Smooth muscle cell of bladder (primary cell): ENCODE results near the gene ERVV-1. TPM values are rescaled to one million over a fixed set of nuclear protein-coding genes. Genes with fewer than 3 reads are reported as not detected.

Experiments
- total RNA-seq: library from RNA; depleted of rRNA; stranded (reverse); fragments of >200 nt; gene quantifications from 2 replicates; pipeline ENCODE4 v1.2.3, GENCODE V29; 2014

ERVV-1 gene
- under 0.01 TPM in 1 of 2 replicates, not detected in the other for total RNA-seq

GRCh38 chr19:53013621-53014020, at the start of gene ERVV-1:
ERVV-1 (plus strand) TSS chr19:53013921; CDS start chr19:53014091, 170 bp downstream.

Other genes starting within 250 kb of the ERVV-1 start
- 2.4 and 3.0 TPM in 2 replicates for gene ZNF600, start 227.1 kb upstream of the ERVV-1 start, total RNA-seq
- 12.4 and 13.2 TPM in 2 replicates for gene ZNF28, start 192.3 kb upstream of the ERVV-1 start, total RNA-seq
- 29.7 and 30.0 TPM in 2 replicates for gene ZNF468, start 156.3 kb upstream of the ERVV-1 start, total RNA-seq
- 8.1 and 10.1 TPM in 2 replicates for gene ZNF320, start 116.3 kb upstream of the ERVV-1 start, total RNA-seq
- 3.6 and 3.7 TPM in 2 replicates for gene ZNF888, start 90.5 kb upstream of the ERVV-1 start, total RNA-seq
- 9.5 and 11.3 TPM in 2 replicates for gene ZNF816, start 51.0 kb upstream of the ERVV-1 start, total RNA-seq
- under 0.01 TPM in 1 of 2 replicates, not detected in the other for gene ERVV-2, start 30.8 kb downstream of the ERVV-1 start, total RNA-seq
- 24.0 and 31.8 TPM in 2 replicates for gene ZNF160, start 89.5 kb downstream of the ERVV-1 start, total RNA-seq
- gene ZNF415, start 119.0 kb downstream of the ERVV-1 start, total RNA-seq: 11.3 and 13.7 TPM in 2 replicates
- gene ZNF347, start 145.1 kb downstream of the ERVV-1 start, total RNA-seq: 7.0 and 7.4 TPM in 2 replicates
- 4.4 and 5.7 TPM in 2 replicates for gene ZNF665, start 179.4 kb downstream of the ERVV-1 start, total RNA-seq
- gene ZNF677, start 241.0 kb downstream of the ERVV-1 start, total RNA-seq: 8.8 and 10.4 TPM in 2 replicates
- not detected in 2 replicates for gene VN1R2, start 244.4 kb downstream of the ERVV-1 start, total RNA-seq